Measurements from ENCODE around the gene SAMD13. TPM values are rescaled to one million over a fixed set of nuclear protein-coding genes. Genes with fewer than 3 reads are reported as not detected.

Gene SAMD13, protein sequence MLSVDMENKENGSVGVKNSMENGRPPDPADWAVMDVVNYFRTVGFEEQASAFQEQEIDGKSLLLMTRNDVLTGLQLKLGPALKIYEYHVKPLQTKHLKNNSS
- total RNA-seq, result 10.4 and 14.3 TPM in 2 replicates
- long read RNA-seq, partial matches to known transcripts, result 24 of 49 reads
- long read RNA-seq, other reads (novel, unspliced or antisense), result 19 of 49 reads

DNA sequence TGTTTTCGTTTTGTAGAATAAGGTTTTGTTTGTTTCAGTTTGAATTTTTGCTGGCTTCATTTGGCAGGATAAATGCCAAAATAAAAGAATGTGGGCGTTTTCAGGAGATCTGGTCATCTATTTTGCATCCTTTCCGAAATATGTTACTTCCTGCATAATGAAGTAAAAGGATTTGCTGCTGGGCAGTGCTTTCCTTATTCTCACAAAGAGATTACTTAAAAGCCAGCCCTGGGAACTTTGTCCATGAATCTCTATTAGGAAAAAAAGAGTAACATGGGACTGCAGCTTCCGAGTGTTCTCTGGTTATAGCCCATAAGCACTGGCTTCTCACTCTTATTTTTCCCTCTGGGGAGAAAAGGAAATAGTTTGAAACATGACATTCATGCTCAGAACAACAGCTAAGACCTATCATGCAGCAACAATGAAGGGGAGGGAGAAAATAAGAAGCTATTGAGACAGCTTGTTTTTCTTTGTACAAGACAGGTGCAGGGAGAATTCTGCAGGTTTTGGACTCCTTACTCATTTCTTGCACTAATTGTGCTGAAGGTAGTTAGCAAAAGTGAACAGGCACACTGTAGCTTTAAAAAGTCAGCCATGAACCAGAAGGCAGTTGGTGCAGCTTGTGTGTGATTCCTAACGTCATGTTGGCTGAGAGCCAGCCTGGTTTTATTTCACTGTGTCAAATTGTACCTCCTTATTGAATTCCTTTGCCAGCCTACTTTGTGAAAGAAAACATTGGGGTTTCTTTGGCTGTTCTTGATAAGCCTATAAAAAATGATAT, at the start of gene SAMD13:
Gene SAMD13 (plus strand): TSS at position 705 of the 781 bp plus-strand sequence. CDS start 1,527 bp downstream, outside the sequence.
- Mint-ChIP-seq H3K36me3 (ENCODE audit: insufficient read depth) (peaks cover 15% of the 10 kb centered on the region), H3K4me1 (ENCODE audit: low read depth) (peaks cover 62% of the 10 kb centered on the region), H3K4me3 (ENCODE audit: low read depth) (peak within 1 kb of the TSS; percentile 66), H3K27ac (peak within 1 kb of the TSS; percentile 96), H3K9me3 (ENCODE audit: low read depth) (peaks cover 8% of the 10 kb centered on the region), H3K27me3 (no peaks in the 10 kb centered on the region)
- no peak for DNase-seq (ENCODE audit: low spot score, unreplicated experiment)
- TF ChIP-seq, protein P1, sequence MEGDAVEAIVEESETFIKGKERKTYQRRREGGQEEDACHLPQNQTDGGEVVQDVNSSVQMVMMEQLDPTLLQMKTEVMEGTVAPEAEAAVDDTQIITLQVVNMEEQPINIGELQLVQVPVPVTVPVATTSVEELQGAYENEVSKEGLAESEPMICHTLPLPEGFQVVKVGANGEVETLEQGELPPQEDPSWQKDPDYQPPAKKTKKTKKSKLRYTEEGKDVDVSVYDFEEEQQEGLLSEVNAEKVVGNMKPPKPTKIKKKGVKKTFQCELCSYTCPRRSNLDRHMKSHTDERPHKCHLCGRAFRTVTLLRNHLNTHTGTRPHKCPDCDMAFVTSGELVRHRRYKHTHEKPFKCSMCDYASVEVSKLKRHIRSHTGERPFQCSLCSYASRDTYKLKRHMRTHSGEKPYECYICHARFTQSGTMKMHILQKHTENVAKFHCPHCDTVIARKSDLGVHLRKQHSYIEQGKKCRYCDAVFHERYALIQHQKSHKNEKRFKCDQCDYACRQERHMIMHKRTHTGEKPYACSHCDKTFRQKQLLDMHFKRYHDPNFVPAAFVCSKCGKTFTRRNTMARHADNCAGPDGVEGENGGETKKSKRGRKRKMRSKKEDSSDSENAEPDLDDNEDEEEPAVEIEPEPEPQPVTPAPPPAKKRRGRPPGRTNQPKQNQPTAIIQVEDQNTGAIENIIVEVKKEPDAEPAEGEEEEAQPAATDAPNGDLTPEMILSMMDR (IDR thresholded peaks at IDR 0.05; ENCODE audit: unreplicated experiment), result no peak

DNA sequence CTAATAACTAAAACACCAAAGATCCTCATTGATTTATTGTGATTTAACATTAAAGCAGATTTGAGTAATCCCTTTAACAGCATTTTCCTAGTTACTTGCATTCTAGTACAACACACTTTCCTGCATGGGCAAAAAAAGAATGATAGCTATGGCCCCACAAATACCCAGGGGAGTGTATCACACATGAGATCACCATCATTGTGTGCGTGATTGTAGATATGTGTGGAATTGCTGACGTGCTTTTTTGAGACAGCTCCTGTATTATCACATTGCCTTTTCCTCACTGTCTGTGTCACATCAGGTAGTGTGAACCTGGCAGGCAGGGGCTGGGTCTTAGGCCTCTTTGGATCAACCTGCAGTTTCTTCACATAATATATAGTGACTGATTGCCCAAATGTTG, 48.5 kb upstream of the SAMD13 start:
- H3K27me3 Mint-ChIP-seq, result no peaks in the 10 kb centered on the region
- H3K27ac Mint-ChIP-seq, result no peak overlapping the region
- H3K36me3 Mint-ChIP-seq (ENCODE audit: insufficient read depth), result peaks cover 24% of the 10 kb centered on the region
- H3K4me1 Mint-ChIP-seq (ENCODE audit: low read depth), result peaks cover 34% of the 10 kb centered on the region
- H3K4me3 Mint-ChIP-seq (ENCODE audit: low read depth), result no peak overlapping the region
- DNase-seq (ENCODE audit: low spot score, unreplicated experiment), result no peak
- TF ChIP-seq, protein P1 (IDR thresholded peaks at IDR 0.05; ENCODE audit: unreplicated experiment), result no peak
- peaks cover 30% of the 10 kb centered on the region for H3K9me3 Mint-ChIP-seq (ENCODE audit: low read depth)

DNA sequence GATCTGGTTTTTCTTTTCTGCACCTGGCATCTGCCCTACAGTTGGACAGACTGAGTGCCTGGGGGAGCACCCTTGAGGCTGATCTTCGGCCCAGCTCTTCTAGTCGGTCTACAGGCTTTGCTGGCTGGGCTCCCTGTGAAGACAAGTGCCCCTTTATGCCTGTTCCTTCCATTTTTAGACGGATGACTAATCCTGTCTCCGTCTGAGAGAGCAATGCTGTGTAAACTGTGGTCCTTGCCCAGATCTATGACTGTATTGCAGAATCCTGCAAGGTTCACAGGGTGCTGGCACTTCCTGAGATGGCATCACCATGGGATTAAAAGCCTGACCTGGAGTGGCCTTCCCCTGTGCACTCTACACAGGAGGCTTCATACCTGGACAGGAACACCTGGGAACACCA, 47.6 kb upstream of the SAMD13 start:
- H3K27ac Mint-ChIP-seq, result no peak overlapping the region
- no peaks in the 10 kb centered on the region for H3K27me3 Mint-ChIP-seq
- TF ChIP-seq, protein P1 (IDR thresholded peaks at IDR 0.05; ENCODE audit: unreplicated experiment), result no peak
- H3K36me3 Mint-ChIP-seq (ENCODE audit: insufficient read depth), result peaks cover 25% of the 10 kb centered on the region
- peaks cover 32% of the 10 kb centered on the region for H3K9me3 Mint-ChIP-seq (ENCODE audit: low read depth)
- H3K4me3 Mint-ChIP-seq (ENCODE audit: low read depth), result no peak overlapping the region
- DNase-seq (ENCODE audit: low spot score, unreplicated experiment), result no peak
- peaks cover 39% of the 10 kb centered on the region for H3K4me1 Mint-ChIP-seq (ENCODE audit: low read depth)

DNA sequence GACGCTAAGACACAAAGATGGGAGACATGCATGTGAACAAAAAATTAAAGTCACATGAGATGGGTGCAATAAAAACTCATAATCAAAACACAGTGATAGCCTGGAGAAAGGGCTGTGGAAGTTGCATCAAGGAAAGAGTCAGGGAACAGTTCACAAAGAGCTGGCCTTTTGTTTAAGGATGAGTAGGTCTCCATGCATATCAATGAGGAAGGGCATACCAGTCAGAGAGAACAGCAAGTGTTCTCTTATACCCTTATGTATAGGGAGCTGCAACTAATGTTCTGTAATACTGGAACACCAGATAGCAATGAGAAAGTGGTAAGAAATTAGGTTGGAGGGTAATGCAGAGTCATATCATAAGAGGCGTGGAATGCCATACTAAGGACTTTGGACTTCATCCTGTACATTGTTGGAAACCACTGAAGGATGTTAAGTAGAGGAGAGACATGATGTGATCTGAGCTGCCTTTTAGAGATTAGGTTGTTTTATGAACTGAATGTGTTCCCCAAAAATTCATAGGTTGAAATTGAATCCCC, 46.7 kb upstream of the SAMD13 start:
- no peak overlapping the region for H3K4me3 Mint-ChIP-seq (ENCODE audit: low read depth)
- peak overlapping the region; percentile 46 for H3K27ac Mint-ChIP-seq
- H3K4me1 Mint-ChIP-seq (ENCODE audit: low read depth), result peaks cover 48% of the 10 kb centered on the region
- TF ChIP-seq, protein P1 (IDR thresholded peaks at IDR 0.05; ENCODE audit: unreplicated experiment), result no peak
- peaks cover 29% of the 10 kb centered on the region for H3K9me3 Mint-ChIP-seq (ENCODE audit: low read depth)
- peaks cover 21% of the 10 kb centered on the region for H3K36me3 Mint-ChIP-seq (ENCODE audit: insufficient read depth)
- H3K27me3 Mint-ChIP-seq, result no peaks in the 10 kb centered on the region
- no peak for DNase-seq (ENCODE audit: low spot score, unreplicated experiment)

DNA sequence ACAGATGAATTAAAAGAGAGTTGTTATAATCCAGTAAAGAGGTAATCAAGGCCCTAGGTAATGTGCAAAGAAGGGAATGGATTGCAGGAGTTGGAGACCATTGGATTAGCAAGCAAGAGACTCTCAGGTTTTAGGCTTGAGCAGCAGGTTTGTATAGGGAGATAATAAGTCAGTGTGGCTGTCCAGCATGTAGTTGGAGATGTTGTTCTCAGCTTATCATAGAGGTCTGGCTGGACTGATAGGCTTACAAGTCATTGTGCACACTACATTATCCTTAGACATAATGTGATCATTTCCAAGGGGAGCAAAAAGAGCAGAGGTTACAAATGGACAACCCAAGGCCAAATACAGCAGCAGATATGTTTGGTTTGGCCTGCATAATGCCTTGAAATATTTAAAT, 45.9 kb upstream of the SAMD13 start:
- Mint-ChIP-seq H3K9me3 (ENCODE audit: low read depth) (peaks cover 23% of the 10 kb centered on the region), H3K4me3 (ENCODE audit: low read depth) (no peak overlapping the region), H3K27ac (no peak overlapping the region), H3K36me3 (ENCODE audit: insufficient read depth) (peaks cover 15% of the 10 kb centered on the region), H3K27me3 (no peaks in the 10 kb centered on the region), H3K4me1 (ENCODE audit: low read depth) (peaks cover 54% of the 10 kb centered on the region)
- no peak for DNase-seq (ENCODE audit: low spot score, unreplicated experiment)
- TF ChIP-seq, protein P1 (IDR thresholded peaks at IDR 0.05; ENCODE audit: unreplicated experiment), result no peak

Data from progenitor cell of endocrine pancreas (in vitro differentiated cells).